Urinary bladder (tissue), 4 donors: ENCODE results near the gene TEX52. TPM values are rescaled to one million over a fixed set of nuclear protein-coding genes. Genes with fewer than 3 reads are reported as not detected.

Experiments used
- DNase-seq: peaks from one replicate; pipeline ENCODE4 v3.0.0-alpha.2; 2015; ENCODE audit errors: extremely low spot score
- H3K27ac ChIP-seq: one replicate; pipeline ENCODE4 v1.5.1; 2013; ENCODE audit warnings: low read depth, mild to moderate bottlenecking, moderate library complexity
- H3K36me3 ChIP-seq: one replicate; pipeline ENCODE4 v1.6.1; 2013; ENCODE audit warnings: mild to moderate bottlenecking, moderate library complexity; ENCODE audit not compliant: insufficient read depth
- H3K4me1 ChIP-seq: one replicate; pipeline ENCODE4 v1.6.1; 2013; ENCODE audit warnings: mild to moderate bottlenecking, moderate library complexity; ENCODE audit not compliant: insufficient read depth
- H3K4me3 ChIP-seq: one replicate; pipeline ENCODE4 v1.5.1; 2013; ENCODE audit warnings: low read depth, low read length
- WGBS: extraction: QIAGEN DNeasy Blood & Tissue Kit; methylation state at CpG from one replicate; pipeline ENCODE4 v1.1.7; 2013; 5-methylcytosine and 5-hydroxymethylcytosine counted together
- polyA plus RNA-seq: library from polyadenylated mRNA; stranded (reverse); fragments of 200-250 nt; gene quantifications from one replicate; pipeline ENCODE4 v1.2.3, GENCODE V29; 2013
- total RNA-seq: library from RNA; depleted of rRNA; stranded (reverse); fragments of >200 nt; gene quantifications from one replicate; pipeline ENCODE4 v1.2.3, GENCODE V29; 2014
- donor health status: healthy with polysubstance abuse.
- donor health status: healthy.

Gene TEX52
- total and polyA plus RNA-seq, 2 donors, result not detected

DNA sequence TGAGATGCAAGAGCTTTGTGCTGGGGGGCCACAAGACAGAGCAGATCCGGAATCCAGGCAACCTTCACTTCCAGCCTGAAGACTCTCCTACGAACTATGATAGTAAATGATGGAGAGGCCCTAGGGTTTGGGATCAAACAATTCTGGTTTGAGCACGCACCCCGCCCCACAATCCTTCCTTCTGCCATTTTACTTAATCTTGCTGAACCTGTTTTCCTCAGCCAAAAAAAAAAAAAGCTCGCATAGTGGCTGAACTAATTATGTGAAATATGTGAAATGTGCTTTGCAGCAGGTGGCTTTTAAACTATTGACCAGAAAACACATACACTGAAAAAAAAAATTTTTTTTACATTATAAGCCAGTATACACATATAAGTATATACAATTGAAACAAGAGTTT lies 45.0 kb downstream of the TEX52 start:
- 83% methylated on average over 5 of the region's 5 CpGs for WGBS
- H3K27ac ChIP-seq, result no peak overlapping the region
- no peak for DNase-seq
- no peaks in the 10 kb centered on the region for H3K4me1 ChIP-seq
- no peaks in the 10 kb centered on the region for H3K36me3 ChIP-seq
- no peak overlapping the region for H3K4me3 ChIP-seq

DNA sequence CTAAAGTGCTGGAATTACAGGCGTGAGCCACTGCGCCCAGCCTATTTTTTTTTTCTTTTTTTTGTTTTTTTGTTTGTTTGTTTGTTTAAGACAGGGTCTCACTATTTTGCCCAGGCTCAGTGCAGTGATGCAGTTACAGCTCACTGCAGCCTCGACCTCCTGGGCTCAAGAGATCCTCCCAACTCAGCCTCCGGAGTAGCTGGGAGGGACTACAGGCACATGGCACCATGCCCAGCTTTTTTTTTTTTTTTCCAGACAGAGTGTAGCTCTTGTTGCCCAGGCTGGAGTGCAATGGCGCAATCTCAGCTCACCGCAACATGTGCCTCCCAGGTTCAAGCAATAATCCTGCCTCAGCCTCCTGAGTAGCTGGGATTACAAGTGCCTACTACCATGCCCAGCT lies 50.1 kb downstream of the TEX52 start:
- 88% methylated on average over 6 of the region's 6 CpGs for WGBS
- Histone ChIP-seq H3K36me3 (no peaks in the 10 kb centered on the region), H3K4me1 (no peaks in the 10 kb centered on the region), H3K27ac (no peak overlapping the region), H3K4me3 (no peak overlapping the region)
- DNase-seq, result no peak

DNA sequence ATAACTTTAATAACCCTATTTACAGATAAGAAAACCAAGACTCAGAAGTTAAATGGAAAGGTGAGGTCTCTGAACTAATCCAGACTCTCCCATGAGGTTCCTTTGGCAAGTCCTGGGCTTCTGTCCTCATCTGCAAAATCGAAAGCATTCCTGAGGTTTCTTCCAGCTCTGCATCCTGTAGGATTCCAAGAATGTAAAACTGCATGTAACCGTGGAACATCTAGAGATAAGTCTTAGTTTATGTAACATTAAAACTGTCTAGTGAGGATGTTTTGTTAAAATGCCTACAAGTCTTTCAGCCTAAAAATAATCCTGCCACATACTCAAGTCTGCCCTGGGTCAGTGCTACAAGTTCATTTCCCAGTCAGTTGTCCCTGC lies 51.7 kb downstream of the TEX52 start:
- Histone ChIP-seq H3K27ac (no peak overlapping the region), H3K36me3 (peaks cover 3% of the 10 kb centered on the region), H3K4me1 (no peaks in the 10 kb centered on the region), H3K4me3 (no peak overlapping the region)
- 17% methylated on average over 2 of the region's 2 CpGs for WGBS
- DNase-seq, result no peak

DNA sequence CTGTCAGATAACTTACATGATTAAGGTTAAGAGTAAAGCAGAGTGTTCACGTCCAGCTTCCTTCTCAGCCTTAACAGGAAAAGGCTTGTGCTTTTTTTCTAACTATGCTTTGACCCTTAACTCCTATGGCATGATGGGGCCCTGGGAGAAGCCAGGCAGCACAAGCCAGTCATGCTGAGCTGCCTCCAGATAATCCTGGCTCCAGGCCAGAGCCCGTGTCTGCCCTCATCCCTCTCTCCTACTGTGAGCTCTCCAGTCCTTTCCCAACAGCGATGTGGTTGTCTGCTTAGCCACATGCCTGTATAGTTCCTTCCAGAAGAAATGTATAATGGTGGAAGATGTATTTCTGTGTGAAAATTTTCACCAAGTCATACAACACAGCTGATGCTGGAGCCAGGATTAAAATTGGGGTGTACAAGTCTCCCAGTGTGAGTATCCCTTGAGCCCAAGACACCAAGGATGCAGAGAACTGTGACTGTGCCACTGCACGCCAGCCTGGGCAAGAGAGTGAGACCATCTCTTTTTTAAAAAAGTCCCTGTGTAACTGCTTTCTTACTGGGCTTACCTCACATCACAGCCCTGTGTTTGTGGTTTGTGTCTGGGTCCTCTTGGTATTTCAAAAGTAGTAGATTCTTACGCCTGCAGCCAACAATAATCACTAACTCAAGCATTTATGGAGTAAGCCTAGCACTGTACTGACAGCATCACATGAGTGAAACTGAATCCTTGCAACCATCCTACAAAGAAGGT lies 52.3 kb downstream of the TEX52 start:
- WGBS, result 41% methylated on average over 5 of the region's 5 CpGs
- no peak overlapping the region for H3K4me3 ChIP-seq
- DNase-seq, result no peak
- no peaks in the 10 kb centered on the region for H3K4me1 ChIP-seq
- H3K27ac ChIP-seq, result no peak overlapping the region
- H3K36me3 ChIP-seq, result peaks cover 3% of the 10 kb centered on the region

DNA sequence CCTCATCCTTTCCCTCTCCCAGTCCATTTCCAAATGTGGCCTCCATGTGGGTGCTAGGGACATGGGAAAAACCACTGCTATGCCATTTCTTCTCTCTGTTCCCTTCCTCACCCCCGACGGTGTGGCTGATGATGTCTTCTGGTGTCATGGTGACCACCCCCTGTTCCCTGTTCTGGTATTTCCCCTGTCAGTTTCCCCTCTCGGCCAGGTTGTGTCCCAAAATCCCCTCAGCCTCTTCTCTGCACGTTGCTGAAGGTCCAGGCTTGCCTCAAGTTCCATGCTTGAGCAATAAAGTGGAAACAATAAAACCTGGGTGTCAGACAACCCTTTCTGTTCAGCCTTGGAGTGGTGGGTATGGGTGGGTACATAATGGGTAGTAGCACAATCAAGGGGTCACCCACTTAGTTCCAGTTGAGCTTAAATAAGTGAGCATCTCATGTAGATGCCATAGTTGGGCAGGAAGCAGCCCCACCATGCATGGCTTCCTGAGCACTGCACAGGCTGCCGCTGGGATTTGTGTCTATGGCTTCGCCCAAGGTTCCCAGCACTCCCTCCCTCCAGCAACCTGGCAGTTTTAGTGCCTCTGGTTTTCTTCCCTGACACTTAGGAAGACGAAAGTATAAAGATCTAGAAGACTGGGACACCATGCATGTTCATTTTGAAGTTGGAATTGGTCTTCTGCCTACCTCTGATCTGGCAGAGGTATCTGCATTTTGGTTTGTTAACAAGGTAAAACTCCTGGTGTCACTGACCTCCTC lies 53.0 kb downstream of the TEX52 start:
- H3K4me3 ChIP-seq, result no peak overlapping the region
- no peak for DNase-seq
- H3K36me3 ChIP-seq, result peaks cover 5% of the 10 kb centered on the region
- H3K4me1 ChIP-seq, result no peaks in the 10 kb centered on the region
- no peak overlapping the region for H3K27ac ChIP-seq
- 64% methylated on average over 7 of the region's 7 CpGs for WGBS

DNA sequence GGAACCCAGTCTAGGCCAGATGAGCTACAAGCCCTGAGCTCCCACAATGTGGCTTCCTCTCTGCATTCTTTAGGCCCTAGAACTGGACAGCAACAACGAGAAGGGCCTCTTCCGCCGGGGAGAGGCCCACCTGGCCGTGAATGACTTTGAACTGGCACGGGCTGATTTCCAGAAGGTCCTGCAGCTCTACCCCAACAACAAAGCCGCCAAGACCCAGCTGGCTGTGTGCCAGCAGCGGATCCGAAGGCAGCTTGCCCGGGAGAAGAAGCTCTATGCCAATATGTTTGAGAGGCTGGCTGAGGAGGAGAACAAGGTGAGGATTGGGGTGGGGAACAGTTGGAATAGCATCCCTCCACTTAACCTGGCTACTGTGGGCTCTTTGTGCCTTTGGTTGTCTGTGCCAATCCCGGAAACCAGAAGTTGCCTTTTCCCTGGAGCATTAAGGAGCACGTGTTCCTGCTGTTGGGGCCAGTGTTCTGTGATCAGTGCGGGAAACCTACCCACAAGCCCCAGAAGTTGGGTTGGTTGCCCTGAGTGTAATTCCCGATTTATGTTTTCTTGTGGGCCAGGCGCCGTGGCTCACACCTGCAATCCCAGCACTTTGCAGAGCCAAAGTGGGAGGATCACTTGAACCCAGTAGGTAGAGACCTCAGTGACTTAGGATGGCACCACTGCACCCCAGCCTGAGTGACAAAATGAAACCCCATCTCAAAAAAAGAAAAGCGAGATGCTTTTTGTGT lies 55.6 kb downstream of the TEX52 start:
- no peaks in the 10 kb centered on the region for H3K4me1 ChIP-seq
- no peak overlapping the region for H3K27ac ChIP-seq

DNA sequence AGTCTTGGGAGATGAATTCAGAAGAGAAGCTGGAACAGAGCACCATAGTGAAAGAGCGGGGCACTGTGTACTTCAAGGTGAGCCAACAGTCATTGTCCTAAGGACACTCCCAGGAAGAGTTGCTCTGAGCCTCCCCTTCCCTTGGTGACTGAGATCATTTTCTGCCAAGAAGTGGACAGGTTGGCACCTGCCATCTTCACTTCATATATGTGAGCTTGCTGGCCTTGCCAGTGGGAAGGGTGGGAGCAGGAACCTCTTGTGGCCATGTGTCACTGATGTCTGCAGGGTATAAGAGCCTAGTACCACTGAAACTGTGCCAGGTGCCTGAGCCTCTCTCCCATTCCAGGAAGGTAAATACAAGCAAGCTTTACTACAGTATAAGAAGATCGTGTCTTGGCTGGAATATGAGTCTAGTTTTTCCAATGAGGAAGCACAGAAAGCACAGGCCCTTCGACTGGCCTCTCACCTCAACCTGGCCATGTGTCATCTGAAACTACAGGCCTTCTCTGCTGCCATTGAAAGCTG lies 56.7 kb downstream of the TEX52 start:
- Histone ChIP-seq H3K27ac (no peak overlapping the region), H3K4me1 (no peaks in the 10 kb centered on the region), H3K36me3 (peaks cover 5% of the 10 kb centered on the region), H3K4me3 (no peak overlapping the region)
- no peak for DNase-seq
- WGBS, result 89% methylated on average over 3 of the region's 3 CpGs

More for the DNA sequence above, 55.6 kb downstream of the TEX52 start:
- no peak overlapping the region for H3K4me3 ChIP-seq
- no peak for DNase-seq
- peaks cover 5% of the 10 kb centered on the region for H3K36me3 ChIP-seq
- WGBS, result 73% methylated on average over 16 of the region's 16 CpGs

Other genes with a start within 250 kb of the TEX52 start
- 27.9 TPM for gene FKBP4, start 62.1 kb downstream of the TEX52 start, total RNA-seq
- 43.7 TPM for gene FKBP4, start 62.1 kb downstream of the TEX52 start, polyA plus RNA-seq
- 23.2 TPM for gene ITFG2, start 44.4 kb downstream of the TEX52 start, total RNA-seq
- 27.2 TPM for gene ITFG2, start 44.4 kb downstream of the TEX52 start, polyA plus RNA-seq
- gene NRIP2, start 22.0 kb downstream of the TEX52 start, total RNA-seq, result 1.7 TPM
- gene NRIP2, start 22.0 kb downstream of the TEX52 start, polyA plus RNA-seq, result 4.3 TPM
- 6.2 TPM for gene FOXM1, start 20.1 kb upstream of the TEX52 start, total RNA-seq
- 0.49 TPM for gene FOXM1, start 20.1 kb upstream of the TEX52 start, polyA plus RNA-seq
- gene RHNO1, start 20.2 kb upstream of the TEX52 start, total RNA-seq, result 27.4 TPM
- 12.0 TPM for gene RHNO1, start 20.2 kb upstream of the TEX52 start, polyA plus RNA-seq
- 24.3 TPM for gene TULP3, start 33.9 kb upstream of the TEX52 start, total RNA-seq
- gene TULP3, start 33.9 kb upstream of the TEX52 start, polyA plus RNA-seq, result 22.8 TPM
- 3.7 TPM for gene TEAD4, start 102.4 kb upstream of the TEX52 start, total RNA-seq
- gene TEAD4, start 102.4 kb upstream of the TEX52 start, polyA plus RNA-seq, result 16.3 TPM
- gene TSPAN9, start 220.3 kb upstream of the TEX52 start, total RNA-seq, result 33.3 TPM
- gene TSPAN9, start 220.3 kb upstream of the TEX52 start, polyA plus RNA-seq, result 50.4 TPM